Stomach (tissue), 4 donors: ENCODE results near the gene LRCH4.

Source experiments
- CTCF ChIP-seq, 7 experiments: fragments of 450-650 bp in 4 of 7; fragments of 200-600 bp in 3 of 7; sonication (generic) in 3 of 7; IDR thresholded peaks; one replicate each; pipeline ENCODE4 v1.5.1; 2016 to 2019; ENCODE audit warnings: antibody characterized with exemption in 7 of 7, control low read depth in 2 of 7, mild to moderate bottlenecking in 1 of 7
- POLR2A ChIP-seq, 4 donors: fragments of 450-650 bp; IDR thresholded peaks; one replicate each; pipeline ENCODE4 v1.6.1; 2016; ENCODE audit warnings: antibody characterized with exemption in 4 of 4, control low read depth in 2 of 4, mild to moderate bottlenecking in 1 of 4, moderate library complexity in 1 of 4

GRCh38 chr7:100600730-100601038, 14.8 kb upstream of the LRCH4 start:
- TF ChIP-seq POLR2A (IDR thresholded peaks at IDR 0.05) (no peak), CTCF (IDR thresholded peaks at IDR 0.05) (no peak)
